Subcutaneous adipose tissue (tissue), 4 donors: Measurements from ENCODE around the gene KCNJ10. TPM values are rescaled to one million over a fixed set of nuclear protein-coding genes. Genes with fewer than 3 reads are reported as not detected.

Experiments
- CTCF ChIP-seq: fragments of 450-650 bp; IDR thresholded peaks from one replicate; pipeline ENCODE4 v1.5.1; 2016; ENCODE audit warnings: low read depth, mild to moderate bottlenecking, control low read depth, antibody characterized with exemption, moderate library complexity
- total RNA-seq, 4 donors: library from RNA; depleted of rRNA; stranded (reverse); fragments of >200 nt; gene quantifications; one replicate each; pipeline ENCODE4 v1.1.0, GENCODE V29; 2016

The KCNJ10 gene
- total RNA-seq, 4 donors from 2014 or later = not detected

DNA sequence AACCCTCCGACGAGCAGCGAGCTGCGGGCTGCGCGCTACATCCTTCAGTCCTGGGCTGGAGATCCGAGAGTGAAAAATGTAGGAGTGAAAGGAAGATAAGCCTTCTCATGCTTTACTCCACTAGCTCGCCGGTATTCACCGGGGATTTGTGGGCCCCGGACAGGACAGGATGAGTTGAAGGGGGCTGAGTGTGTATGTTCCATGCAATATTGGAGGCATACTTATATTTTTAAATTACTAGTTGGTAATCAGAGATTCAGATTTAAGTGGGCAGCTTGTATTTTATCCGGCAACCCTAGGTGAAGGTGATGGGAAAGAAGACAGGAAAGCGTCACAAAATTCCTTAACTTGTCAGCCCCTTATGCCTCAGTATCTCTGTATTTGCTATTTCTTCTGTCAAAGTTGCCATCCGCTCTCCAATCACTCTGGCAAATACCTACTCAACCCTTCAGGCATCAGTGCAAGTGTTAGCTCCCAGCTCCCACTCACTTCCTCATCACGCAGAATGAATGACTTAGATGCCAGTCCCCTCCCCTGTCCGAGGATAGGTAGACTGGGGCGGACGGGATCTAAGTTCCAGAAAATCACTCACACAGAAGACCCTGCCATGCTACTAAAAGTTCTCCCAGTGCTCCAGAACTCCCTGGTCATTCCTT, 37.7 kb downstream of the KCNJ10 start:
- no peak for TF ChIP-seq CTCF

GRCh38 chr1:160031365-160032164, 38.4 kb downstream of the KCNJ10 start, which contains the start of gene PIGM:
TSS of gene PIGM (minus strand) at chr1:160031990. CDS start at chr1:160031739, 251 bp downstream.
- TF ChIP-seq CTCF = no peak

GRCh38 chr1:160030657-160031364, 39.1 kb downstream of the KCNJ10 start:
- TF ChIP-seq CTCF = no peak

GRCh38 chr1:160028426-160028825, 41.5 kb downstream of the KCNJ10 start:
- TF ChIP-seq CTCF = no peak

DNA sequence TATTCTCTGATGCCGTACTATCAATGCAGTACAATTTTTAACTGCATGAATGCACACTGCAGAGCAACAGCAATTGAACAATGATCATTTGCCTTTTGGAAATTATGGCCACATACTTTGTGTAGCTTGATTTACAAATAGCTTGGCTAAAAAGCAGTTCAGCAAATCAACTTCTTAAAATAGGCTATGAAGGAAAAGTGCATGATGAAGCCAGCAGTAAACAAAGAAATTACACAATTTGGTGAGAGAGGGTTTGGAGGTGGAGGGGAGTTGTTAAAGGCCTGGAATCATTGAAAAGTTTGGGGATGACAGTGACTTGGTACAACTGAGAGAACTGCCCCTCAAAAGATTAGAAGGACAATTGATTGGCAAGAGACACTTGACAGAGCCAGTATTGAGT, 44.6 kb downstream of the KCNJ10 start:
- no peak for TF ChIP-seq CTCF

GRCh38 chr1:160024195-160024905, 45.6 kb downstream of the KCNJ10 start:
- no peak for TF ChIP-seq CTCF
